ENCODE results near the gene RNU6-8. TPM values are rescaled to one million over a fixed set of nuclear protein-coding genes. Genes with fewer than 3 reads are reported as not detected.
A peak's percentile ranks its signal among the peaks of the same experiment; 100 is the strongest.

The RNU6-8 gene
- total and polyA plus RNA-seq, 8 donors, result not detected

GRCh38 chr14:32189811-32190210 is 13.3 kb downstream of the RNU6-8 start:
- no peak overlapping the region for H3K27ac ChIP-seq
- ATAC-seq, result no peak
- intact Hi-C loops (cut with DNase I), result no loop called here
- no peaks in the 10 kb centered on the region for H3K36me3 ChIP-seq
- peaks cover 0 to 5% (median 0%) of the 10 kb centered on the region in 4 donors for H3K9me3 ChIP-seq
- FAIRE-seq, result no peak
- no peaks in the 10 kb centered on the region for H3K4me1 ChIP-seq
- no peak for TF ChIP-seq CTCF (IDR thresholded peaks at IDR 0.05)
- no peaks in the 10 kb centered on the region for H3K27me3 ChIP-seq
- DNase-seq, result no peak
- 54 to 65% methylated on average over 1 of the region's 1 CpG for WGBS, 2 donors
- no peak overlapping the region for H3K4me3 ChIP-seq

GRCh38 chr14:32186248-32186647 is 16.8 kb downstream of the RNU6-8 start:
- Histone ChIP-seq H3K36me3 (no peaks in the 10 kb centered on the region), H3K4me3 (no peak overlapping the region), H3K4me1 (no peaks in the 10 kb centered on the region), H3K9me3 (peaks cover 0 to 5% (median 0%) of the 10 kb centered on the region in 4 donors), H3K27ac (no peak overlapping the region), H3K27me3 (no peaks in the 10 kb centered on the region)
- intact Hi-C loops (cut with DNase I), result no loop called here
- no peak for ATAC-seq
- TF ChIP-seq CTCF (IDR thresholded peaks at IDR 0.05), result no peak
- no peak for FAIRE-seq
- no peak for DNase-seq

GRCh38 chr14:32185097-32185496 is 18.0 kb downstream of the RNU6-8 start:
- Histone ChIP-seq H3K4me1 (no peaks in the 10 kb centered on the region), H3K36me3 (no peaks in the 10 kb centered on the region), H3K9me3 (peaks cover 0 to 5% (median 0%) of the 10 kb centered on the region in 4 donors), H3K27me3 (no peaks in the 10 kb centered on the region), H3K27ac (no peak overlapping the region), H3K4me3 (no peak overlapping the region)
- no peak for ATAC-seq
- FAIRE-seq, result no peak
- no peak for DNase-seq
- intact Hi-C loops (cut with DNase I), result no loop called here
- 92% methylated on average over 1 of the region's 1 CpG for WGBS, 2 donors
- TF ChIP-seq CTCF (IDR thresholded peaks at IDR 0.05), result no peak

DNA sequence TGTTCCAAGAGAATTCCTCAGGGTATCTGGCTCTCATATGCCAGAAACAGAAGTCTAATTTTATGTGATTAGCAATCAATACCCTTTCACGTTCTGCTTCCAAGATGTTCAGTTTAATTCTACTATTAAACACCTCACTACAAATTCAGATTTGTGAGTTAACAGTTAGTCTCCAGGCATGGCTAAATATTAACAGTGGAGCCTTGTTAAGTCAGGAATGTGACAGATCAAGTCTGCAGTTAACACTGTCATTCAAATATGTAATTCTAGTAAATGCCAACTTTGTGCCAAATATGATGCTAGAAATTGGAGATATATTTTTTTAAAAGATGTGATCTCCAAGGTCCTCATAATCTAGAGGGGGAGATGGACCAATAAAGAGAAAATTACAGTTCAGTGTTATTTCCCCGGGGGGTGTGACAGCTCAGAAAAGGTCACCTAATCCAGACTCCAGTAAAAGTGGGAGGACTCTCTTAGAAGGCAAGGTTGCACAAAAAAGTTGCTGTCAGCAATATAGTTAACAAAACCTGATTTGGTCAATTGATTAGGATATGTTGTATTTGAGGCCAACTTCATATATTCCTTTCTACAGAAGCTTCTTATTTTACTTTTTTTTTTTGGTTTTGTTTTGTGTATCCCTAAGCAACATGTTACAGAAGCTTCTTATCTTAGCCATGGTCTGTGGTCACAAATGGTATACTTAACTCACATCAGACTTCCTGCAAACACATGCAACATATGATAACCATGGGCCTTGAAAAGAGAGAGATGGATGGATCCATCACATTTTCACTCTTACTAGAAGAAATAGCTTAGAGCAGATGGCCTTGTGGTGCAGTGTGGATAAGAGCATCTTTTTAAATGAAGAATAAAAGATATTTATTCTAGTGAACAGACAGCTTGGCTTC is 19.7 kb downstream of the RNU6-8 start:
- no peak overlapping the region for H3K4me3 ChIP-seq
- WGBS, 2 donors, result 24 to 27% methylated on average over 2 of the region's 2 CpGs
- FAIRE-seq, result no peak
- H3K27me3 ChIP-seq, result no peaks in the 10 kb centered on the region
- intact Hi-C loops (cut with DNase I), result no loop called here
- H3K4me1 ChIP-seq, result no peaks in the 10 kb centered on the region
- H3K9me3 ChIP-seq, result peaks cover 0 to 5% (median 0%) of the 10 kb centered on the region in 4 donors
- H3K36me3 ChIP-seq, result no peaks in the 10 kb centered on the region
- no peak for DNase-seq
- peak in 2 of 4 donors; percentile 59 to 79 for ATAC-seq
- no peak overlapping the region for H3K27ac ChIP-seq
- TF ChIP-seq CTCF (IDR thresholded peaks at IDR 0.05), result no peak

DNA sequence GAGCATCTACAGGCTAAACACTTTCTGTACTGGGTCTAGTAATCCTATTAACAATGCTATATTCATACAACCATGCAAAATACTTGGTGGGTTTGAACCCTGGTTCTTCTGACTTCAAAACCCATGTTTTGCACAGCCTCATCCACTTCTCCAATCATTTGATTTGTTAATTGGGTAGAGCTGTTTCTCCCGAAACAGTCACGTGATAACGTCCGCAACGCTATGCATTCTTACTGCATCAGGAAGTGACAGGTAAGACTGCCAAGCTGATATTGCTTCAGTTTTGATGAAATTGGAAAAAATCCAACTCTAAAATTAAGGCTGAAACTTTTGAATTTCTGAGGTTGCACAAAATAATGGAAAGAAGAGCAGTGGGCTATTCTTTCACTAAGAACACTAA is 31.6 kb downstream of the RNU6-8 start:
- 70 to 72% methylated on average over 5 of the region's 5 CpGs for WGBS, 2 donors
- no peak for TF ChIP-seq CTCF (IDR thresholded peaks at IDR 0.05)
- Histone ChIP-seq H3K27me3 (no peaks in the 10 kb centered on the region), H3K27ac (no peak overlapping the region), H3K9me3 (no peaks in the 10 kb centered on the region), H3K4me3 (no peak overlapping the region), H3K36me3 (no peaks in the 10 kb centered on the region), H3K4me1 (no peaks in the 10 kb centered on the region)
- intact Hi-C loops (cut with DNase I), result no loop called here
- FAIRE-seq (no peak), DNase-seq (no peak), ATAC-seq (no peak)
